ENCODE measurements around the gene SLC5A2.
"Not testable (repeated sequence)": the region's sequence is repeated elsewhere in the genome, so short reads cannot be mapped to it uniquely, and the experiment has no call there.

The SLC5A2 gene

GRCh38 chr16:31525113-31525512 is 42.2 kb downstream of the SLC5A2 start:
- no peak for FAIRE-seq
- DNase-seq (ENCODE audit: low spot score): no peak

- FAIRE-seq (no peak), DNase-seq (ENCODE audit: low spot score) (no peak)
Observed at GRCh38 chr16:31527734-31528274, 44.9 kb downstream of the SLC5A2 start, which contains the start of gene AHSP. Gene AHSP, plus strand, starts transcription at chr16:31527900. Its CDS starts 240 bp downstream, at chr16:31528140.

- FAIRE-seq (no peak), DNase-seq (ENCODE audit: low spot score) (no peak)
Observed at GRCh38 chr16:31528523-31529107, 45.7 kb downstream of the SLC5A2 start.

GRCh38 chr16:31529108-31529936 is 46.4 kb downstream of the SLC5A2 start:
- FAIRE-seq (no peak), DNase-seq (ENCODE audit: low spot score) (no peak)

GRCh38 chr16:31529937-31530312 is 47.0 kb downstream of the SLC5A2 start:
- DNase-seq (ENCODE audit: low spot score): no peak
- FAIRE-seq: no peak

- FAIRE-seq (no peak), DNase-seq (ENCODE audit: low spot score) (no peak)
Observed at GRCh38 chr16:31530405-31530804, 47.5 kb downstream of the SLC5A2 start.

- FAIRE-seq (no peak), DNase-seq (ENCODE audit: low spot score) (no peak)
Observed at GRCh38 chr16:31531096-31531495, 48.2 kb downstream of the SLC5A2 start.

GRCh38 chr16:31532120-31532519 is 49.2 kb downstream of the SLC5A2 start:
- FAIRE-seq (no peak), DNase-seq (ENCODE audit: low spot score) (no peak)

GRCh38 chr16:31532896-31533295 is 50.0 kb downstream of the SLC5A2 start:
- FAIRE-seq: no peak
- DNase-seq (ENCODE audit: low spot score): no peak

GRCh38 chr16:31535737-31536136 is 52.8 kb downstream of the SLC5A2 start:
- DNase-seq (ENCODE audit: low spot score) (no peak), FAIRE-seq (no peak)

GRCh38 chr16:31536804-31537361 is 54.0 kb downstream of the SLC5A2 start:
- no peak for DNase-seq (ENCODE audit: low spot score)
- no peak for FAIRE-seq

GRCh38 chr16:31537362-31538242 is 54.7 kb downstream of the SLC5A2 start:
- DNase-seq (ENCODE audit: low spot score) (no peak), FAIRE-seq (no peak)

GRCh38 chr16:31538243-31538598 is 55.3 kb downstream of the SLC5A2 start:
- not testable (repeated sequence) for DNase-seq (ENCODE audit: low spot score); FAIRE-seq

- not testable (repeated sequence) for FAIRE-seq
Observed at GRCh38 chr16:31539762-31540161, 56.8 kb downstream of the SLC5A2 start.

More at GRCh38 chr16:31539762-31540161, 56.8 kb downstream of the SLC5A2 start:
- DNase-seq (ENCODE audit: low spot score): not testable (repeated sequence)
